CD4-positive, alpha-beta T cell (primary cell): ENCODE data around the gene HDLBP. TPM values are rescaled to one million over a fixed set of nuclear protein-coding genes. Genes with fewer than 3 reads are reported as not detected.

Source experiments
- ATAC-seq: fragments of 200-7000 bp; cut with Tn5 transposase; one replicate; pipeline ENCODE4 v1.10.0; 2022; ENCODE audit warnings: mild to moderate bottlenecking; ENCODE audit not compliant: poor library complexity
- CTCF ChIA-PET: fragments of 350-600 bp; sonication (Branson Sonifier 250); formaldehyde crosslinking; loops from one replicate; lab custom pipeline; 2021; ENCODE audit warnings: antibody characterized with exemption, inconsistent platforms; lab: Charles Lee
- POLR2A ChIA-PET: fragments of 350-600 bp; sonication (Branson Sonifier 250); formaldehyde crosslinking; loops from one replicate; lab custom pipeline; 2021; ENCODE audit warnings: antibody characterized with exemption, inconsistent platforms; lab: Charles Lee
- DNase-seq, 14 experiments: peaks; one replicate each; pipeline ENCODE4 v3.0.0-alpha.2; 2013 to 2020; ENCODE audit warnings: mixed read lengths in 2 of 14
- H3K27ac ChIP-seq, 2 donors: one replicate each; pipeline versions ENCODE4 v1.5.1 to v1.7.0; 2013; ENCODE audit warnings: low read length in 2 of 2, low read depth in 1 of 2, mild to moderate bottlenecking in 1 of 2
- H3K27me3 ChIP-seq, 2 experiments: 1 replicate in 1 of 2; 2 replicates in 1 of 2; pipeline versions ENCODE4 v1.6.1 to v1.7.0; 2013; ENCODE audit warnings: low read length in 2 of 2, control low read depth in 1 of 2, mild to moderate bottlenecking in 1 of 2, moderate library complexity in 1 of 2; ENCODE audit not compliant: insufficient read depth in 2 of 2, control insufficient read depth in 1 of 2
- H3K36me3 ChIP-seq: one replicate; pipeline ENCODE4 v1.6.1; 2013; ENCODE audit warnings: low read length, control low read depth; ENCODE audit not compliant: insufficient read depth
- H3K4me1 ChIP-seq: one replicate; pipeline ENCODE4 v1.6.1; 2013; ENCODE audit warnings: low read length, control low read depth; ENCODE audit not compliant: insufficient read depth
- H3K4me3 ChIP-seq: one replicate; pipeline ENCODE4 v1.5.1; 2013; ENCODE audit warnings: mild to moderate bottlenecking, low read length, moderate library complexity
- H3K9me3 ChIP-seq, 2 experiments: 1 replicate in 1 of 2; 2 replicates in 1 of 2; pipeline versions ENCODE4 v1.6.1 to v1.7.0; 2013; ENCODE audit warnings: low read length in 2 of 2, mild to moderate bottlenecking in 2 of 2, control low read depth in 1 of 2, moderate library complexity in 1 of 2; ENCODE audit not compliant: control insufficient read depth in 1 of 2, insufficient read depth in 1 of 2
- H3K27ac Mint-ChIP-seq: one replicate; pipeline ENCODE4 v1.8.0; 2020; ENCODE audit warnings: mixed read lengths
- H3K27me3 Mint-ChIP-seq: one replicate; pipeline ENCODE4 v1.8.0; 2021; ENCODE audit warnings: mixed read lengths
- H3K36me3 Mint-ChIP-seq: one replicate; pipeline ENCODE4 v1.8.0; 2021; ENCODE audit warnings: low read depth, mixed read lengths
- H3K4me1 Mint-ChIP-seq: one replicate; pipeline ENCODE4 v1.8.0; 2021; ENCODE audit warnings: low read depth, mixed read lengths
- H3K4me3 Mint-ChIP-seq: one replicate; pipeline ENCODE4 v1.8.0; 2020; ENCODE audit warnings: mild to moderate bottlenecking, mixed read lengths
- H3K9me3 Mint-ChIP-seq: one replicate; pipeline ENCODE4 v1.8.0; 2020; ENCODE audit warnings: mixed read lengths
- intact Hi-C, 2 experiments: fragments of 100-400 bp; cut with DNase I in 1 of 2; cut with micrococcal nuclease in 1 of 2; formaldehyde crosslinking; loops; one replicate each; pipeline versions ENCODE4 v1.15.1 to v1.9.0; 2023 to 2025; cut with DNase I, micrococcal nuclease
- total RNA-seq, 174 experiments: library from RNA in 2 of 174; stranded (reverse) in 2 of 174; gene quantifications; one replicate each; pipeline ENCODE4 v1.2.3 and lab custom pipeline; 2021 to 2026
- TF ChIP-seq, protein P1 (sequence below): fragments of 200-600 bp; IDR thresholded peaks from one replicate; pipeline ENCODE4 v1.8.0; 2022; ENCODE audit warnings: antibody characterized with exemption, mild to moderate bottlenecking

The HDLBP gene
- total RNA-seq, 2 experiments from 2014 or later: 82.0 to 97.9 TPM

- no peak for ATAC-seq
- TF ChIP-seq, protein P1, sequence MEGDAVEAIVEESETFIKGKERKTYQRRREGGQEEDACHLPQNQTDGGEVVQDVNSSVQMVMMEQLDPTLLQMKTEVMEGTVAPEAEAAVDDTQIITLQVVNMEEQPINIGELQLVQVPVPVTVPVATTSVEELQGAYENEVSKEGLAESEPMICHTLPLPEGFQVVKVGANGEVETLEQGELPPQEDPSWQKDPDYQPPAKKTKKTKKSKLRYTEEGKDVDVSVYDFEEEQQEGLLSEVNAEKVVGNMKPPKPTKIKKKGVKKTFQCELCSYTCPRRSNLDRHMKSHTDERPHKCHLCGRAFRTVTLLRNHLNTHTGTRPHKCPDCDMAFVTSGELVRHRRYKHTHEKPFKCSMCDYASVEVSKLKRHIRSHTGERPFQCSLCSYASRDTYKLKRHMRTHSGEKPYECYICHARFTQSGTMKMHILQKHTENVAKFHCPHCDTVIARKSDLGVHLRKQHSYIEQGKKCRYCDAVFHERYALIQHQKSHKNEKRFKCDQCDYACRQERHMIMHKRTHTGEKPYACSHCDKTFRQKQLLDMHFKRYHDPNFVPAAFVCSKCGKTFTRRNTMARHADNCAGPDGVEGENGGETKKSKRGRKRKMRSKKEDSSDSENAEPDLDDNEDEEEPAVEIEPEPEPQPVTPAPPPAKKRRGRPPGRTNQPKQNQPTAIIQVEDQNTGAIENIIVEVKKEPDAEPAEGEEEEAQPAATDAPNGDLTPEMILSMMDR: no peak
- DNase-seq: no peak
- H3K4me1 Mint-ChIP-seq: no peaks in the 10 kb centered on the region
- Histone ChIP-seq H3K4me1 (no peaks in the 10 kb centered on the region), H3K27me3 (no peaks in the 10 kb centered on the region), H3K9me3 (no peaks in the 10 kb centered on the region), H3K36me3 (peaks cover 91% of the 10 kb centered on the region), H3K4me3 (no peak overlapping the region), H3K27ac (no peak overlapping the region)
- H3K27ac Mint-ChIP-seq: no peak overlapping the region
- no peaks in the 10 kb centered on the region for H3K27me3 Mint-ChIP-seq
- no peaks in the 10 kb centered on the region for H3K9me3 Mint-ChIP-seq
- POLR2A ChIA-PET: no interaction called here
- no peak overlapping the region for H3K4me3 Mint-ChIP-seq
- CTCF ChIA-PET: no interaction called here
- peaks cover 96% of the 10 kb centered on the region for H3K36me3 Mint-ChIP-seq
- intact Hi-C loops: no loop called here
Measured at GRCh38 chr2:241248897-241249296, 66.6 kb downstream of the HDLBP start.

DNA sequence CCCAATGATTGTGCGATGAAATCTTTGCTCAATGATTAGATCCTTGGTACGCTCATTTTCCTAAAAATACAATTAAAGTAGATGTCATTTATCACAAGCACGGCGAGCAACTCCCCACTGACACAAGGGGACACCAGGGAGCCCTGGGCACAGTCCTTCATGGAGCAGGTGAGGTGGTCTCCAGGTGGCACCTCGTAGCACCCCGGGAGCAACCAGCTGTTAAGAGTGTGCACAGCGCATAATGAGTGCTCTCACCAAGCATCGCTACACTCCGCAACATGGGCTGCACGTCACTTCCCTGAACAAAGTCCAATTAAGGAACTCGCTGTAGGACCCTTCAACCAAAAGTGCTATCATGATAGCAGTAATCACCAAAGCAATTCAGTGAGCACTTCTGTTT is 67.2 kb downstream of the HDLBP start:
- no peaks in the 10 kb centered on the region for H3K4me1 Mint-ChIP-seq
- no peaks in the 10 kb centered on the region for H3K27me3 ChIP-seq

DNA sequence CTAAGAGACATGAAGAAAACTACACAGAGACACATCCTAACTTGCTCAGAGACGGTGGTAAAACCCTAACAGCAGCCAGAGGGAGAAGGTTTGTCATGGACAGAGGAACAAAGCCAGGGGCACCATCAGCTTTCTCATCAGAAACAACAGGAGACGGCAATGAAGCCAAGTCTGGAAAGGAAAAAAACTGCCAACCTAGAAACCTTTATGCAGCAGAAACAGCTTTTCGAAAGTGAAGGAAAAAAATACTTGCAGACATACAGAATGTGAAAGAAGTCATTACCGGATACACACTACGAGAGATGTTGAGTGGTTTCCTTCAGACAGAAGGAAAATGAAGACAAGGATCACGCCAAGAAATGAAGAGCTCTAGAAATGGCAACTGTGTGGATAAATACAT is 71.1 kb downstream of the HDLBP start:
- Histone ChIP-seq H3K4me3 (no peak overlapping the region), H3K27ac (no peak overlapping the region), H3K36me3 (peaks cover 90% of the 10 kb centered on the region), H3K9me3 (no peaks in the 10 kb centered on the region), H3K4me1 (no peaks in the 10 kb centered on the region), H3K27me3 (no peaks in the 10 kb centered on the region)
- peaks cover 96% of the 10 kb centered on the region for H3K36me3 Mint-ChIP-seq
- POLR2A ChIA-PET: no interaction called here
- TF ChIP-seq, protein P1: no peak
- ATAC-seq: no peak
- CTCF ChIA-PET: no interaction called here
- H3K27ac Mint-ChIP-seq: no peak overlapping the region
- no peak for DNase-seq
- H3K9me3 Mint-ChIP-seq: no peaks in the 10 kb centered on the region
- no peak overlapping the region for H3K4me3 Mint-ChIP-seq
- intact Hi-C loops: no loop called here
- H3K27me3 Mint-ChIP-seq: no peaks in the 10 kb centered on the region
- H3K4me1 Mint-ChIP-seq: no peaks in the 10 kb centered on the region

More for the DNA sequence above, 67.2 kb downstream of the HDLBP start:
- intact Hi-C loops: no loop called here
- ATAC-seq: no peak
- ChIA-PET CTCF (no interaction called here), POLR2A (no interaction called here)
- TF ChIP-seq, protein P1: no peak
- H3K4me3 Mint-ChIP-seq: no peak overlapping the region
- Histone ChIP-seq H3K36me3 (peaks cover 91% of the 10 kb centered on the region), H3K27ac (no peak overlapping the region), H3K4me1 (no peaks in the 10 kb centered on the region), H3K4me3 (no peak overlapping the region), H3K9me3 (no peaks in the 10 kb centered on the region)
- no peak overlapping the region for H3K27ac Mint-ChIP-seq
- H3K36me3 Mint-ChIP-seq: peaks cover 96% of the 10 kb centered on the region
- DNase-seq: no peak
- no peaks in the 10 kb centered on the region for H3K27me3 Mint-ChIP-seq
- no peaks in the 10 kb centered on the region for H3K9me3 Mint-ChIP-seq
